Jurkat, Clone E6-1 (cell line): ENCODE data around the gene DHX57.
"Not testable (repeated sequence)": the region's sequence is repeated elsewhere in the genome, so short reads cannot be mapped to it uniquely, and the experiment has no call there.

Experiments used
- DNase-seq: peaks from one replicate; pipeline ENCODE4 v3.0.0-alpha.2; 2011; ENCODE audit warnings: low read depth, low spot score
- H3K4me3 ChIP-seq: 2 replicates; pipeline ENCODE4 v1.5.1; 2011; ENCODE audit warnings: mild to moderate bottlenecking, low read length, control low read depth, moderate library complexity

The DHX57 gene

GRCh38 chr2:38806733-38807059 is 69.0 kb downstream of the DHX57 start:
- no peak for DNase-seq

GRCh38 chr2:38806015-38806732 is 69.6 kb downstream of the DHX57 start:
- DNase-seq, result peak; percentile 1

More at GRCh38 chr2:38806733-38807059, 69.0 kb downstream of the DHX57 start:
- H3K4me3 ChIP-seq, result no peak overlapping the region

GRCh38 chr2:38797953-38798352 is 77.8 kb downstream of the DHX57 start:
- H3K4me3 ChIP-seq, result no peak overlapping the region
- DNase-seq, result no peak

More at GRCh38 chr2:38806015-38806732, 69.6 kb downstream of the DHX57 start:
- H3K4me3 ChIP-seq, result no peak overlapping the region

- H3K4me3 ChIP-seq, result no peak overlapping the region
- no peak for DNase-seq
These were observed 78.5 kb downstream of the DHX57 start for GRCh38 chr2:38797250-38797676.

- not testable (repeated sequence) for DNase-seq, H3K4me3 ChIP-seq
These were observed 80.7 kb downstream of the DHX57 start for GRCh38 chr2:38795016-38795415.

- DNase-seq, result no peak
- no peak overlapping the region for H3K4me3 ChIP-seq
These were observed 81.3 kb downstream of the DHX57 start for GRCh38 chr2:38794235-38794946.

- DNase-seq, result no peak
These were observed 82.2 kb downstream of the DHX57 start for GRCh38 chr2:38793511-38793910.

GRCh38 chr2:38792751-38793150 is 83.0 kb downstream of the DHX57 start:
- DNase-seq, result no peak
- no peak overlapping the region for H3K4me3 ChIP-seq

More at GRCh38 chr2:38793511-38793910, 82.2 kb downstream of the DHX57 start:
- no peak overlapping the region for H3K4me3 ChIP-seq

GRCh38 chr2:38792321-38792720 is 83.4 kb downstream of the DHX57 start:
- H3K4me3 ChIP-seq, DNase-seq: not testable (repeated sequence)

- DNase-seq, result no peak
These were observed 84.0 kb downstream of the DHX57 start for GRCh38 chr2:38791744-38792143.

GRCh38 chr2:38789691-38790090 is 86.0 kb downstream of the DHX57 start:
- H3K4me3 ChIP-seq, result no peak overlapping the region
- no peak for DNase-seq

More at GRCh38 chr2:38791744-38792143, 84.0 kb downstream of the DHX57 start:
- no peak overlapping the region for H3K4me3 ChIP-seq

- DNase-seq, result no peak
- H3K4me3 ChIP-seq, result no peak overlapping the region
These were observed 87.4 kb downstream of the DHX57 start for GRCh38 chr2:38788306-38788705.

GRCh38 chr2:38783586-38783985 is 92.1 kb downstream of the DHX57 start:
- no peak overlapping the region for H3K4me3 ChIP-seq
- no peak for DNase-seq

- no peak for DNase-seq
These were observed 97.0 kb downstream of the DHX57 start for GRCh38 chr2:38778687-38779082.

GRCh38 chr2:38776531-38776930 is 99.2 kb downstream of the DHX57 start:
- no peak overlapping the region for H3K4me3 ChIP-seq
- no peak for DNase-seq

More at GRCh38 chr2:38778687-38779082, 97.0 kb downstream of the DHX57 start:
- peak overlapping the region; percentile 82 for H3K4me3 ChIP-seq

GRCh38 chr2:38775921-38776225 is 99.9 kb downstream of the DHX57 start:
- DNase-seq, result no peak
- no peak overlapping the region for H3K4me3 ChIP-seq

- no peak for DNase-seq
- no peak overlapping the region for H3K4me3 ChIP-seq
These were observed 100.4 kb downstream of the DHX57 start for GRCh38 chr2:38775097-38775920.

GRCh38 chr2:38771632-38772031 is 104.1 kb downstream of the DHX57 start:
- no peak for DNase-seq
- no peak overlapping the region for H3K4me3 ChIP-seq

- H3K4me3 ChIP-seq, result no peak overlapping the region
- no peak for DNase-seq
These were observed 110.2 kb downstream of the DHX57 start for GRCh38 chr2:38765551-38765950.

- H3K4me3 ChIP-seq, result no peak overlapping the region
- no peak for DNase-seq
These were observed 110.6 kb downstream of the DHX57 start for GRCh38 chr2:38765149-38765548.
